Dermis microvascular lymphatic vessel endothelial cell (primary cell): ENCODE measurements around the gene TGFBR3L. TPM values are rescaled to one million over a fixed set of nuclear protein-coding genes. Genes with fewer than 3 reads are reported as not detected.
"Not testable (repeated sequence)": the region's sequence is repeated elsewhere in the genome, so short reads cannot be mapped to it uniquely, and the experiment has no call there.

ENCODE experiments used
- DNase-seq, 2 donors: peaks; one replicate each; pipeline versions ENCODE4 v3.0.0 to v3.0.0-alpha.2; 2010; ENCODE audit warnings: low read depth in 2 of 2
- total RNA-seq: library from RNA; depleted of rRNA; stranded (reverse); fragments of >200 nt; gene quantifications from 2 replicates; pipeline ENCODE4 v1.2.1, GENCODE V29; 2014

The TGFBR3L gene
- total RNA-seq, 1 donor from 2014 or later = 0.26 TPM

DNA sequence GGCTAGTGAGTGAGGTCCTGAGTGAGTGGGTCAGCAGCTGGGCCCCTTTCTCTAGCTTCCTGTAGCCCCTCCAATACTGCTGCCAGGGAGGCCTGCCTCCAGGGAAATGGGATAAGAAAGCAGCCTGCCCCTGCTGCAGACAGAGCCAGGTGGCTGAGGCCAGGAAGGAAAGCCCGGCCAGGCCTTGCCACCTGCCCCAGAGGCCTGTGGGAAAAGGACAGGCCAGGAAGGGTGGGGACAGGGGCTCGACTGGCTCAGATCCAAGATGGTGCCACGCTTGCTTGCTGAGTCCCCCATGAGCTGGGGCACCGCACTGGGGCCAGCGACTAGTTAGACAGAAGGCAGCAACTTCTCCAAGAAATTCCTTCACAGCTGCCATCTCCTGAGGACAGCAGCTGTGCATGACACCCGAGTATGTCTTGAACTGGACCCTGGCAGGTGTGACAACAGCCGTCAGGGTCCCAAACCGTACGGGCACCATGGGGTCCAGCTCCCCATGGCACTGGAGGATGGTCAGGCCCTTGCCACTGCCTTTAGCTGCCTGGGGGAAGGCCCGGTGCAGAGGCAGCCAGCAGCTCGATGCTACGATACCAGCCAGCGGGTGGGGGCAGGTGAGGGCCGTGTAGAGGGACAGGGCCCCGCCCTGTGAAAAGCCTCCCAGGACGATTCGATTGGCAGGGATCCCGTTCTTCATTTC, 35.4 kb upstream of the TGFBR3L start:
- no peak for DNase-seq

DNA sequence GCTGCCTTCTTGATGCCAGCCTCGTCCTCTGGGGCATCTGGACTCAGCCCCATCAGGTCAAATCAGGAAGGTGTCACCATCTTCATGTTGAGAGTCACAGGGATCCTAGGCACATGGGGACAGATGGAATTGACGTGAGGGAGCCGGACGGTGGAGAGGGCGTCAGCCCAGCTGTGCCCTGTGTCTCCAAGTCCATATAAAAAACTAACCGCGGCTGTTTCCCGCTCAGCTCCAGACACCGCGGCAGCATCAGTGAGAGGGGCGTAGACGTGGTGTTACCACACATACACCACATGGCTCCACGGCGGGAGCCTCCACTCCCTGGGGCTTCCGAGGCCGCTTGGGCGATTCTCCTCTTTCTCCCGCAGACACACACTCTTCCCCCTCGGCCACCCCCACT, 34.8 kb upstream of the TGFBR3L start:
- DNase-seq = no peak

DNA sequence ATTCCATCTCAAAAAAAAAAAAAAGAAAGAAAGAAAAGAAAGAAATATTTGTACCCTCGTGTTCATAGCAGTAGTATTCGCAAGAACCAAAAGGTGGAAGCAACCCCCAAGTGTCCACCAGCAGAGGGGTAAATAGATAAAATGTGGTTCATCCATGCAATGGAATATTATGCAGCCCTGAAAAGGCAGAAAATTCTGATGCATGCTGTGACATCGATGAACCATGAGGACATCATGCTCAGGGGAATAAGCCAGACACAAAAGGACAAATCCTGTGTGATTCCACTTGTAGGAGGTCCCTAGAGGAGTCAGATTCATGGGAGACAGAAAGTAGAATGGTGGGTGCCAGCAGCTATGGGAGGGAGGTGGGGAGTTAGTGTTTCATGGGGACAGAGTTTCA, 32.7 kb upstream of the TGFBR3L start:
- DNase-seq = no peak

DNA sequence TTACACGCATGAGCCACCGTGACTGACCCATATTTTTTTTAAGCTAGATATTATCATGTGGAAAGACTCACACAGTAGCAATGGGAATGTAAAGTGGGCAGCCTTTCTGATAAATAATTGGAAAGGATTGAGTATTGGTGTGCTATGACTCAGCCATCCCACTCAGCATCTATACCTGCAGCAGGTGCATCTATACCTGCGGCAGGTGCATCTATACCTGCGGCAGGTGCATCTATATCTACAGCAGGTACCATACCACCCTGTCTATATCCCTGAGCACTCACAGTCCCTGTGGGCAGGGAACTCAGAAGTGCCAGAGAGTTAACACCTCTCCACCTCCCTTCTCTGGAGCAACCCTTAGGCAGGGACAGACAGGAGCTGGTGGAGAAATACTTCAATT, 31.5 kb upstream of the TGFBR3L start:
- no peak for DNase-seq

DNA sequence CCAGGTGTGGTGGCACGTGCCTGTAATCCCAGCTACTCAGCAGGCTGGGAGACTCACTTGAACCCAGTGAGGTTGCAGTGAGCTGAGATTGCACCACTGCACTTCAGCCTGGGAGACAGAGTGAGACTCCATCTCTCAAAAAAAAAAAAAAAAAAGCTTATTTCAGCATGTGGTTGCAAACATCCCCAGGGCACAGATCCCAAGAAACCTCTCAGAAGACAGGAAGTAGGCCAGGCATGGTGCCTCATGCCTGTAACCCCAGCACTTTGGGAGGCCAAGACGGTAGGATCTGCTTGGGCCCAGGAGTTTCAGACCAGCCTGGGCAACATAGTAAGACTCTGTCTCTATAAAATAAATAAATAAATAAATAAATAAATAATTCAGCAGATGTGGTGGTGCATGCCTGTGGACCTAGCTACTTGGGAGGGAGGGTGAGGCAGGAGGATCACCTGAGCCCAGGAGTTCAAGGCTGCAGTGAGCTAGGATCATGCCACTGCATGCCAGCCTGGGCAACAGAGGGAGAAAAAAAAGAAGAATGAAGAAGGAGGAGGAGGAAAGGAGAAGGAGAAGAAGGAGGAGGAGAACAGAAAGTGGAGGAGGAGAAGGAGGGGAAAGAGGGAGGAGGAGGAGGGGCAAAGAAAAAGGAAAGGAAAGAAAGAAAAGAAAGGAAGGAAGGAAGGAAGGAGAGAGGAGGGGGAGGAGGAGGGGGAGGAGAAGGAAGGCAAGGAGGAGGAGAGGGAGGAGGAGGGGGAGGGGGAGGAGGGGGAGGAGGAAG, 30.6 kb upstream of the TGFBR3L start:
- no peak for DNase-seq

DNA sequence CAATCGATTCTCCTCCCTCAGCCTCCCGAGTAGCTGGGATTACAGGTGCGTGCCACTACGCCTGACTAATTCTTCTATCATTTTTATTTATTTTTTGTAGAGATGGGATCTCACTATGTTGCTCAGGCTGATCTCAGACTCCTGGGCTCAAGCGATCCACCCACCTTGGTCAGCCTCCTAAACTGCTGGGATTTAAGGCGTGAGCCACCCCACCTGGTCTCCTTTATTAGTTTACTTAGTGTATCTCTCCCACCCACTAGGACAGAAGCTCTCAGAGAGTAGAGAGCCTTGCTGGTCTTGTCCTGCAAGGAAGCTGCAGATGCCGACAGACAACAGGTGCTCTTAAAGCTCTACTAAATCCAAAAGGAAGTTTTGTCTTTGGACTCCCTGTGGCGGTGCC, 28.8 kb upstream of the TGFBR3L start:
- no peak for DNase-seq

DNA sequence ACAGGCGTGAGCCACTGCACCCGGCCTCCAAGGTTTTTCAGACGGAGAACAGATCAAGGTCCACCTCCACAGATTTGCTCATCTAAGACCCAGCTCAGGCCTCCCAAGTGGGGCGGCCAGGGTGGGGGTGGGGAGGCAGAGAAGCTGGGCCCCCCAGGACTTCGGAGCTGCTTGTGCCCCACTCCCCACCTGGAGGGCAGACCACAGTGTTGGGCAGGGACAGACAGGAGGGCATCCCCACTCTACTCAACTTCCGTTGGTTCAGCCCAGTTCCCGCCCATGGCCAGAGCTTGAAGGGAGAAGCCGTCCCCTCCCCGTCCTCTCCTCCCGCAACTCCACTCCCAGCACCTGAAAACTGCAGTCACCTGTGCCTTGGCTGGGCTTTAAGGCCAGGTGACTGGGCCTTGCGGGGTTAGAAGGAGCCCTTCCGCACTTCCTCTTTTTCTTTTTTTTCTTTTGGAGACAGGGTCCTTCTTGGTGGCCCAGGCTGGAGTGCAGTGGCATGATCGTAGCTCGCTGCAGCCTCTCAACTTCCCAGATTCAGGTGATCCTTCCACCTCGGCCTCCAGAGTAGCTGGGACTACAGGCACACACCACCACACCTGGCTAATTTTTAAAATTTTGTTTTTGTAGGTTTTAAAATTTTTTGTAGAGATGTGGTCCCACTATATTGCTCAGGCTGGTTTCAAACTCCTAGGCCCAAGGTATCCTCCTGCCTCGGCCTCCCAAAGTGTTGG, 27.1 kb upstream of the TGFBR3L start:
- DNase-seq = no peak

DNA sequence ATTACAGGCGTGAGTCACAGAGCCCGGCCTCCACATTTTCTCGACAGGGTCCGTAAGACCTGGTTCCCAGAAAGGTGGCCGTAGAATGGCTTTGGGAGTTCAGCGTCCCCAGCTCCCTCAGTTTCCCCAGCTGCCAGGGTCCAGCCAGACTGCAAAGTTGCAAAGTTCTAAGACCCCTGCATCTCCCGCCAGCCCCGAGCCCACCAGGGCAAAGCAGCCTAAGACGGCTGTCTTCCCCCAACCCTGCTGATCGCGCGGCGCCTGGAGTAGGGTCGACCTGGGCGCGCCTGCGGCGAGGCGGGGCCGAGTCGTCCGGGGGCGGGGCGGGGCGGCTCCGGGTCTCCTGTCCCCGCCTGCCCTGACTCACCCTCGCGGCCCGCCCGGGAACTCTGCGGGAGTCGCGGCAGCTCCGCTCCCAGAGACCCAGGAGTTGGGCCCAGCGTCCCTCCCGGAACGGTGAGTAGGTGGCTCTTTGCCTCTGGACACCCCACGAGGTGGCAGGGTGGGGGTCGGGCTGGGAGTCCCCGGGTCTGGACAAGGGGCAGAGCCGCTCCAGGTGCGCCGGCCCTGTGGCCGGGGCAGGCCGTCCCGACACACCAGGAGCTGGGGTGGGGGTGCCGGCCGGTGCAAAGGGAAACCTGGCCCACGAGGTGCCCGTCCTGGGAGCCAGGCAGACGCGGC, 26.3 kb upstream of the TGFBR3L start, which contains the start of gene LRRC8E:
TSS of gene LRRC8E (plus strand) at position 366 of the 681 bp plus-strand sequence. CDS start 7,094 bp downstream, outside the sequence.
- peak in 1 of 2 donors; percentile 44 for DNase-seq

DNA sequence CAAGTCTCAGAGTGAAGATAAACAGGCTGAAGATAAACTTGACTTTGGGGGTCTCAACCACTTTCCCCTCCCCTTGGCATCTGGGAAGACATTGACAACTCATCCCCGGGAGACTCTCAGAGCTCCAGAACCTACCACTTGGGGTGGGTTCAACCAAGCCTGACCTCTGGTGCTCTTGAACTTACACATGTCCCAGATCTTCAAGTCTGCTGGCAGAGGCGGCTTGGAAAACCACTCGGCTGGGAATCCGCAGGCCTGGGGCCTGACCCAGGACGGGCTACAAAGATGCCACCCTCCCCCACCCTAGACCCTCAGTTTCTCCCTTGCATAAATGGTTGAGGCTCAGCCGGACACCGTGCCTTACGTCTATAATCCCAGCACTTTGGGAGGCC, 25.8 kb upstream of the TGFBR3L start:
- DNase-seq = no peak

DNA sequence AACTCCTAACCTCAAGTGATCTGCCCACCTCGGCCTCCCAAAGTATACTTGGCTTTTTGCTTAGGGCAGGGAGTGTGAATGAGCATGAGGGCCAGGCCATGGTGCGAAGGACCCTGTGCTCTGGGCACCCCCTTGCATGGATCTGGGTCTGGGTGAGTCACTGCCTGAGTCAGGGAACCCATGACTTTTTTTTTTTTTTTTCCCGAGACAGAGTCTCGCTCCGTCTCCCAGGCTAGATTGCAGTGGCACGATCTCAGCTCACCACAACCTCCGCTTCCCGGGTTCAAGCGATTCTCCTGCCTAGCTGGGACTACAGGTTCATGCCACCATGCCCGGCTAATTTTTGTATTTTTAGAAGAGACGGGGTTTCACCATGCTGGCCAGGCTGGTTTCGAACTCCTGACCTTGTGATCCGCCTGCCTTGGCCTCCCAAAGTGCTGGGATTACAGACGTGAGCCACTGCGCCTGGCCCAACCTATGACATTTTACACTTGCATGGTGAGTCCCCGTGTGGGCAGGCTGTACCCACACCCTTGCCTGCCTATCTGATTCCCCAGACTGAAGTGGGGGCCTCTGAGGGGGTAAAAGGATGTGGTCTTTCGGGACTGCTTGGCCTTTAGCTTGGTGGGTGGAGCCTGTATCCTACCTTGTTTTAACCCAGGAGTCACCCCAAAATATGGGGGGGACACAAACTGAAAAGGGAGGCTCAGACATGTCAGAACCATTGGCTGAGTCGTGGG, 21.1 kb upstream of the TGFBR3L start:
- not testable (repeated sequence) for DNase-seq

DNA sequence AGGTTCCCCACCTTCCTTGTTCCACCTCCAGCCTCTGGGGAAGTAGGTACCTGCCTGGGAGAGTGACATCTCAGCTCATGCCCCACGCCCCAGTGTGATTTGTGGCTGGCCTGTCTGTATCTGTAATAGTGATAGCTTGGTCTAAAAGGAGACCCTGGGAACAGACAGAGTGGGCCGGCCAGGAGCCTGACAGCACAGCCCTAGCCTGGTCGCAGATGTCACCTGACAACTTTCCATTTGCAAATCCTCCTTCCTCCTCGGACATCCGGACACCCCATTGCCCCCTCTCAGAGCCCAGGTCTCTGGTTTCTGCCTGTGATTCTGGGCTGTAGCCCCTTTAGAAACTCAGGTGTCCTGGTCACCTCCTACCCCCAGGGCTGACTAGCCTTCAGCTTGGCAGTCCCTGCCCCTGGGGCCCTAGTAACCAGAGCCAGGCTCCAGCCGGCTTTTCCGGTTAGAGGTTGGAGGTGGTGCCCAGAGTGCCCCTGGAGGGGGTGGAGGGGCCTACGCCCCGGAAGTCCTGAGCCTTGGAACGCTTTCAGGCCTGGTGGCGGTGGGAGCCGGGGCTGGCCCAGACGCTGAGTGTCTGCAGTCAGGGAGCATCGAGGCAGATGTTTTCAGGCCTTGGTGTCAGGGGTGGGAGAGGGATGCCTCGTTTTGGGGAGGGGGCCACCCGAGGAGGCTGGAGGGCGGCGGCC, 19.9 kb upstream of the TGFBR3L start:
- no peak for DNase-seq

DNA sequence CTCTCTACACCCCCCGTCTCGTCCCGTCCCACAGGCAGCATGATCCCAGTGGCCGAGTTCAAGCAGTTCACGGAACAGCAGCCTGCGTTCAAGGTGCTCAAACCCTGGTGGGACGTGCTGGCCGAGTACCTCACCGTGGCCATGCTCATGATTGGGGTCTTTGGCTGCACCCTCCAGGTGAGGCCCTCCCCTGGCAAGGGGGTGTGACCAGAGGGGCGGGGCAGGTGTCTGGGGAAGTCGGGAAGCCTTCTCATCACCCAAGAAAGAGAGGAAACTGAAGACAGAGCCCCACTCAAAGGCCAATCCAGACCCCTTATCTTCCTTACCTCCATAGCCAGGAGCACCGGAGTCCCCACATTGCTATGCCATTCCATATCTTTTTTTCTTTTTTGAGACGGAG, 19.1 kb upstream of the TGFBR3L start:
- DNase-seq = no peak

DNA sequence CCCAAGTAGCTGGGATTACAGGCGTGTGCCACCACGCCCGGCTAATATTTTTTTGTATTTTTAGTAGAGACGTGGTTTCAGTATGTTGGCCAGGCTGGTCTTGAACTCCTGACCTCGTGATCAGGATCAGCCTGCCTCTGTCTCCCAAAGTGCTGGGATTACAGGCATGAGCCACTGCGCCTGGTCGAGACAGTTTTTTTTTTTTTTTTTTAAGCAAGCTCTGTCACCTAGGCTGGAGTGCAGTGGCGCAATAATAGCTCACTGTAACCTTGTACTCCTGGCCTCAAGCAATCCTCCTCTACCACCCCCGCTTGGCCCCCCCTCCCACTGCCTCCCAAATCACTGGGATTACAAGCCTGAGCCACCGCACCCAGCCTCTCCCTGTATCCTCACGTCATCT, 17.3 kb upstream of the TGFBR3L start:
- DNase-seq = no peak

DNA sequence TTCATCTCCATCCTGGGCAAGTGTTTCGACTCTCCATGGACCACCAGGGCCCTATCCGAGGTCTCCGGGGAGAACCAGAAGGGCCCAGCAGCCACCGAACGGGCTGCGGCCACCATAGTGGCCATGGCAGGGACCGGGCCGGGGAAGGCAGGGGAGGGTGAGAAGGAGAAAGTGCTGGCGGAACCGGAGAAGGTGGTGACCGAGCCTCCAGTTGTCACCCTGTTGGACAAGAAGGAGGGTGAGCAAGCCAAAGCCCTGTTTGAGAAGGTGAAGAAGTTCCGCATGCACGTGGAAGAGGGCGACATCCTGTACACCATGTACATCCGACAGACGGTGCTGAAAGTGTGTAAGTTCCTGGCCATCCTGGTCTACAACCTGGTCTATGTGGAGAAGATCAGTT, 15.7 kb upstream of the TGFBR3L start:
- DNase-seq = no peak

DNA sequence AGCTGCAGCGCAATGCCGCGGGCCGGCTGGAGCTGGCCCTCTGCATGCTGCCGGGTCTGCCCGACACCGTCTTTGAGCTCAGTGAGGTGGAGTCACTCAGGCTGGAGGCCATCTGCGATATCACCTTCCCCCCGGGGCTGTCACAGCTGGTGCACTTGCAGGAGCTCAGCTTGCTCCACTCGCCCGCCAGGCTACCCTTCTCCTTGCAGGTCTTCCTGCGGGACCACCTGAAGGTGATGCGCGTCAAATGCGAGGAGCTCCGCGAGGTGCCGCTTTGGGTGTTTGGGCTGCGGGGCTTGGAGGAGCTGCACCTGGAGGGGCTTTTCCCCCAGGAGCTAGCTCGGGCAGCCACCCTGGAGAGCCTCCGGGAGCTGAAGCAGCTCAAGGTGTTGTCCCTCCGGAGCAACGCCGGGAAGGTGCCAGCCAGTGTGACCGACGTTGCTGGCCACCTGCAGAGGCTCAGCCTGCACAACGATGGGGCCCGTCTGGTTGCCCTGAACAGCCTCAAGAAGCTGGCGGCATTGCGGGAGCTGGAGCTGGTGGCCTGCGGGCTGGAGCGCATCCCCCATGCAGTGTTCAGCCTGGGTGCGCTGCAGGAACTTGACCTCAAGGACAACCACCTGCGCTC, 14.8 kb upstream of the TGFBR3L start:
- DNase-seq = no peak

DNA sequence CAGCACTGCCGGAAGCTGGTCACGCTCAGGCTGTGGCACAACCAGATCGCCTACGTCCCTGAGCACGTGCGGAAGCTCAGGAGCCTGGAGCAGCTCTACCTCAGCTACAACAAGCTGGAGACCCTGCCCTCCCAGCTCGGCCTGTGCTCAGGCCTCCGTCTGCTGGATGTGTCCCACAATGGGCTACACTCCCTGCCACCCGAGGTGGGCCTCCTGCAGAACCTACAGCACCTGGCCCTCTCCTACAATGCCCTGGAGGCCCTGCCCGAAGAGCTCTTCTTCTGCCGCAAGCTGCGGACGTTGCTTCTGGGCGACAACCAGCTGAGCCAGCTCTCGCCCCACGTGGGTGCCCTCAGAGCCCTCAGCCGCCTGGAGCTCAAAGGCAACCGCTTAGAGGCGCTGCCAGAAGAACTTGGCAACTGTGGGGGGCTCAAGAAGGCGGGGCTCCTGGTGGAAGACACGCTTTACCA, 14.2 kb upstream of the TGFBR3L start:
- DNase-seq = no peak

DNA sequence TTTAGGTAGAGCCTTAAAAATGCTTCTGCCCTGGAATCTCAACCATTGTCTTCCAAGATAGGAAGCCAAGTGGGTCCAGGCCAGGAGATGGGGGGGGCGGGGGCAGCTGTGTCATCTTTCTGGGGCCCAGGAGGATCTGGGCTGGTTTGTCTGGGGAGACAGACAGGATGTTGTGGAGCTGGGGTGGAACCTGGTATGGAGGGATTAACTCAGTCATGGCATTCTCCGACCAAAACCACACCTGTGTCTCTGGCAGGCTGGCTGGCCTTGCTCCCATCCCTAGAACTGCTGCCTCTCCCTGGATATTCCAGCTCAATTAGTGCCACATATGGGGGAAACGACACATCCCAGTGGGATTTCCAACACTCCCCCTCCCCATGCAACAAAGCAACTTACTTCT, 13.7 kb upstream of the TGFBR3L start:
- DNase-seq = no peak

DNA sequence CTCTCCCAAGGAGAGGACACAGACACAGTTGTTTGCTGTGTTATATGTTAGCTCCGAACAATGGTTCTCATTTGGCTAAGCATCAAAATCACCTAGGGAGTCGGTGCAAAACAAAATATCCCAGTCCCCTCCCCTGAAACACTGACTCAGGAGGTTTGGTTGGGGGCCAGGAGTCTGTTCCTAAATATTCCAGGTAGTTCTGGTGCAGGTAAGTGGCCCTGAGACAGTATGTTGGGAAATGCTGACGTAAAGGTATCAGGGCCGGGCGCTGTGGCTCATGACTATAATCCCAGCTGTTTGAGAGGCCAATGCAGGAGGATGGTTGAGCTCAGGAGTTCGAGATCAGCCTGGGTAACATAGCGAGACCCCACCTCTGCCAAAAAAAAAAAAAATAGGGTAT, 13.3 kb upstream of the TGFBR3L start:
- no peak for DNase-seq

DNA sequence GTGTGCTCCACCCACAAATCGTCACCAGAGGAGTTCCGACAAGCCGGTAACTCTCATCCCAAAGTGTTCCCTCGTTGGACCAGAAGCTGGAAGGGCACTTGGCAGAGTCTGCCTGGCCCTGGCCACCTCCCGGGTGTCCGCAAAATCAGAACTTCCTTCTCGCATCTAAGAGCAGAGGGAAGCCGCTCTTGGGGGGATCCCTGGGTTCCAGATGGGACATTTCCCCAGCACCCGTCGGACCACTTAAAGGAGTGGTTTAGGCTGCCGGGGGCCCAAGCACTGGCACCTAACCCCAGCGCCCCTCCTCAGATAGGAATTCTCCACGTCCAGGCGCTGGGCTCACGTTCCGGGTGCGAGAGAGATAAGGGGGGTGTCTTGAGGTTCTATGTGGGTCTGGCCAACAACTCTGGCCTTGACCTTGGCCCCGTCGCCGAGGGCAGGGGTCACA, 11.8 kb upstream of the TGFBR3L start:
- DNase-seq = no peak
